Erythroblast (primary cell): ENCODE results near the gene HSPB9.

ENCODE experiments used
- GATA1 ChIP-seq: IDR thresholded peaks from 2 replicates; pipeline ENCODE4 v1.6.1; 2011; ENCODE audit warnings: low read depth, mild to moderate bottlenecking, control low read depth, low read length, moderate library complexity
- POLR2A ChIP-seq: IDR thresholded peaks from 2 replicates; pipeline ENCODE4 v1.6.1; 2011; ENCODE audit warnings: mild to moderate bottlenecking, low read length

GRCh38 chr17:42114118-42114517 is 8.5 kb upstream of the HSPB9 start:
- TF ChIP-seq POLR2A (no peak), GATA1 (no peak)
